Effector CD4-positive, alpha-beta T cell (primary cell): ENCODE results near the gene MRPL21.
"Not testable (repeated sequence)": the region's sequence is repeated elsewhere in the genome, so short reads cannot be mapped to it uniquely, and the experiment has no call there.

Experiments used
- DNase-seq: peaks from one replicate; pipeline ENCODE4 v3.0.0-alpha.2; 2020

The MRPL21 gene

DNA sequence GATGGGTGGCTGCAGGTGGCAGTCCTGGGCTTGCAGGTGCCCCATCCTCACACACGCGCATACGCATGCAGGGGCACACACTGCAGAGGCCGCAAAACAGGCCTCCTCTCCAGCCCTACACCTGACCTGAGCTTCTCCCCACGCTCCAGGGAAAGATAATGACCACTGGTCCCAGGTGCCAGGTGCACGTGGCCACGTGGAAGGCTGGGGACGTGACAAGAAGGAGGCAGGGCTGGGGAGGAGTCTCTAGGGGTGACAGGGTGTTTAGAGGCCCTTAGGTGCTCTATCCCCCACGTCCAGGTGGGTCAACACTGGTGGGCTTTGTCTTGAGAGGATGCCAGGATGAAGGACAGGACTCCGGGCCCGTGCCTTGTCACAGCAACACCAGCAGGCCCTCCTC lies 38.4 kb downstream of the MRPL21 start:
- DNase-seq: no peak

DNA sequence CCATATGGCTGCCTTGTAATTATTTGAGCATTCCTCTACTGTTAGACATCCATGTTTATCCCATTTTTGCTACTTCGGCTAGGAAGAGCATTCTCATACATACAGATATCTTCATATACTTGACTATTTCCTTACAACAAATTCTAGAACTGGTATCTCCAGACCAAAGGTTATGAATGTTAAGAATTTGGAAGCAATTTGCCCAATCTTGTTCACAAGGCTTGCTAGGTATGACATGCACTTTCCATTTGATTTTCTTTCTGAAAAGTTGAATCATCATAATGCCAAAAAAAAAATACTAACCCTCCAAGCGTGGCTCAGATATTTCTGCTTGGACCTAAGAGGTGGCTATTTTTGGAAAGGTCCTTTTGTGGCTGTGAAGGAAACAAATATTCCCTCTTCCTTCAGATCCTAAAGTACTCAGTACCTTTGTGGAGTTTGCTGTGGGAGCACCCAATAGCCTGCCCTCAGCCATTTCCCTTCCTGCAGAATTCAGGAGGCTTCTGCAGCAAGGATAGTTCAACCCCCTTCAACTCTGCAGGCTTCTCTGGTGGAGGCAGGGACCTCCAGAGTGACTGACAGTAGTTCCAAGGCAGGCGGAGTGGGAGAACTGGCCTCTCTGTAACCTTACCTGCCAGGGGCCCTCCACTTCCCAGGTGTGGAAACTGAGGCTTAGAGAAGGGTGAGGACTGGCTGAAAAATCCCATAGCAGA lies 39.9 kb downstream of the MRPL21 start:
- no peak for DNase-seq

GRCh38 chr11:68862421-68862820 lies 41.2 kb downstream of the MRPL21 start:
- DNase-seq: no peak

DNA sequence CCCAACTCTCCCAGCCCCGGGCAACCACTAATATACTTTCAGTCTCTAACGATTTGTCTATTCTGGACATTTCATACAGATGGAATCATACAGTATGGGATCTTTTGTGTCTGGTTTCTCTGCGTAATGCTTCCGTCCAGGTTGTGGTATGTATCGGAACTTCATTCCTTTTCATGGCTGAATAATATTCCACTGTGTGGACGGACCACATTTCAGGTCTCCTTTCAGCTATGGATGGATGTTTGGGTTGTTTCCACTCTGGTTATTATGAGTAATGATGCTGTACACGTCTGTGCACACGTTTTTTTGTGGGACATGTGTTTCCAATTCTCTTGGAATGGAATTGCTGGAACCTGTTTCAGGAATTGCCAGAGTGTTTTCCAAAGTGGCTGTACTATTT lies 44.5 kb downstream of the MRPL21 start:
- no peak for DNase-seq

DNA sequence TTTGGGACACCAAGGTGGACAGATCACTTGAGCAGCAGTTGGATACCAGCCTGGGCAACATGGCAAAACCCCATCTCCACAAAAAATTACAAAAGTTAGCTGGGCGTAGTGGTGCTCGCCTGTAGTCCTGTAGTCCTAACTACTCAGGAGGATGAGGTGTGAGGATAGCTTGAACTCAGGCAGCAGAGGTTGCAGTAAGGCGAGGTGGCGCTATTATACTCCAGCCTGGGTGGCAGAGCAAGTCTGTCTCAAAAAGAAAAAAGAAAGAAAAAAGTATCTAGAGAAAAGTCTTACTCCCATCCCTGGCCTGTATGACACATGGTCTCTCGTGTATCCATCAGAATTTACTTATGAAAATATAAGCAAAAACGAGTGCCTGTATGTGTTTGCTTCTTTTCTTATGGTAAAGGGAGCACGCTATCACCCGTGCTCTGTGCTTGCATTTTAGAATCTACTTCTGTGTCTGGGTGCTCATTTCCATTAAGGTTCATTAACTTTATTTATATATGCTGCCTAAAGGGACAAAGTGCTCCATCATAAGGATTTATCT lies 46.5 kb downstream of the MRPL21 start:
- no peak for DNase-seq

GRCh38 chr11:68856425-68857030 lies 47.1 kb downstream of the MRPL21 start:
- DNase-seq: not testable (repeated sequence)

GRCh38 chr11:68855205-68855981 lies 48.2 kb downstream of the MRPL21 start:
- no peak for DNase-seq

GRCh38 chr11:68854273-68854958 lies 49.2 kb downstream of the MRPL21 start:
- no peak for DNase-seq

DNA sequence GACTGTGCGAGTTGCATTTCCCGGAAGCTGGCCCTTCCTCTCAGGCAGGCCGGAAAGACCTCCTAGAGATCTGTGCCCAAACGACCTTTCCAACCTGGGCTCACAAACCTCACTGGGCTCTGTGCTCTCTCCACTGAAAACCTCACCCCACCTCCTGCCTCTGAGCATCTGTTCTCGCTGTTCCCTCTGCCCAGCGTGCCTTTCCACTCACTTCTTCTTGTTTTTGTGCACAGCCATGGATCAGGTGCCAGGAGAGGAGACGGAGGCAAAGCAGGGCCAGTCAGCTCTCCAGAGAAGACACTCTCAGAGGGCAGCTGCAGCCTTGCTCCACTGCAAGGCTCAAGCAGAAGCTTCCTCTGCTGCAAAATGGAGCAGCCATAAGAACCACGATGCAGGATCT lies 51.0 kb downstream of the MRPL21 start:
- no peak for DNase-seq

- DNase-seq: no peak
These were observed 55.2 kb downstream of the MRPL21 start for GRCh38 chr11:68848429-68848828.

DNA sequence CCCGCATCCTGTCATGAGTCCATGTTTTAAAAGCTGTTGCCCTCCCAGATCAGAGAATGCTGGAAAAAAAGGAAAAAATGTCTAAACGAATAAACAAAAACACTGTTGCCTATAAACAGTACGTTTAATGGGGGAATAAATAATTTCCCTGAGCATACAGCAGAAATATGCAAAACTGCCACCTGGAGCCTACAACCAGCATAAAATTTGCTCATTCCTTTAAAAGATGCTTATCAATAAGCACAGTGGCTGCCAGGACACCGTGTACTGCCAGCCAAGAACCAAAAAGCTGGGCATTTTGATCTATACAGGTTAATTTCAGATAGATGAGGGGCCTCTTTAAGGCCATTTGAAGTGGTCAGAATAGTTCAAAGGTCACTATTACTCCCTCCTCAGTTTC lies 56.2 kb downstream of the MRPL21 start:
- DNase-seq: no peak

DNA sequence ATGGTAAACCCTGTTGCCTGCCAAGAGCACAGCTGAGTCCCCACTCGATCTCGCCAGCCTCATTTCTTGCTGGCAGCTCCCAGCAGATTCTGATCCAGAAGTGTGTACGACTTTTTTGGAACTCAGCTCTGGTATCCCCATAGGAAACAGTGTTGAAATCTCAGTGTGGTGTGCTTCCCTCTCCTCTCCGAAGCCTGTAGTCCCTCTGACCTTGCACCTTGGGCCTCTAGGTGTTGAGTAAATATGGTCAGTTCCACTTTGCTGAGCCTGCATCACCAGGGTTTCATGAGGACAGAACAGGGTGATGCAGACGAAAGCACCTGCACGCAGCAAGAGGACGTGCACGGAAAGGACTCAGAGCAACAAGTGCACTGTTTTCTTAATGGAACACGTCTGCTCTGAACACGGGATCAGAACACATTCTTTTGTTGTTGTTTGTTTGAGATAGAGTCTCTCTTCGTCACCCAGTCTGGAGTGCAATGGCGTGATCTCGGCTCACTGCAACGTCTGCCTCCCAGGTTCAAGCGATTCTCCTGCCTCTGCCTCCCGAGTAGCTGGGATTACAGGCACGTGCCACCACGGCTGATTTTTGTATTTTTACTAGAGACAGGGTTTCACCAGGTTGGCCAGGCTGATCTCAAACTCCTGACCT lies 58.2 kb downstream of the MRPL21 start:
- no peak for DNase-seq

- DNase-seq: no peak
These were observed 58.8 kb downstream of the MRPL21 start for GRCh38 chr11:68844801-68845200.

DNA sequence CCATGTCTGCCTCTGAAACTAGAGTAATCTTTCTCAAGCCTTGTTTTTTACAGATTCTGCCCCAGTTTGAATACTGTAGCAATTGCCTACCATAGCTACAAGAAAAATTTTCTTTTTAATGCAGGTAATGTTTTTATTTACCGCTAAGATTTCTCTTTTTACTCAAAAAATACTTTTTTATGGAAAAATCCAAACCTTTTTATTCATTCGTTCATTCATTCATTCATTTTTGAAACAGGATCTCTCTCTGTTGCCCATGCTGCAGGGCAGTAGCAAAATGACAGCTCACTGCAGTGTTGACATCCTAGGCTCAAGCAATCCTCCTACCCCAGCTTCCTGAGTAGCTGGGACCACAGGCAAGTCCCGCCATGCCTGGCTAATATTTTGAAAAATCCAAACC lies 59.3 kb downstream of the MRPL21 start:
- no peak for DNase-seq

DNA sequence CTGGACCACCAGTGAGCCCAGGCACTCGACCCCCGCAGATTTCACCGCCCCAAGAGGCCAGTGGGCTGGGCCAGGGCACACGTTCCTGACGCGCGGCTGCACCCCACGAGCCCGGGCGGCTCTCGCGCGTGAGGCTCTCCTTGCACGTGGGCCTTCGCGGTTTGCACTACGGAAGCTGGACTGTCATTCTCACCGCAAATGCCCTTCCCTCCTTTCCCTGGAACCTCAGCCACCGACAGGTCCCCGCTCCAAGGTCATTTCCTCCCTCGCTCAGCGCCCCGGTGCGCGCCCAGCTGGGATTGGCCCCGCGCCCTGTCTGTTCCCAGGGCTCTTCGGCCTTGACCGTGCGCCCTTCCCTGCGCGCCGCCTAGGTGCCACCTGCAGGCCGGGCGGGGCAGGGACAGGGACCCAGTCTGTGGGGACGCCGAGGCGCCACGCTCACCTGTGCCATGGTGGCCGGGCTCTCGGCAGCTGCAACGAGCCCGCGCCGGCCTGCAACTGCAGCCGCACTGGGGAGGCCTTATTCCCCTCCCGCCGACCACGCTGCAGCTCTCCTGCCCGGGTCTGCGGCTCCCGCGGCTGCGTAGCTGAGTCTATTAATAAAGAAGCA lies 59.8 kb downstream of the MRPL21 start:
- DNase-seq: peak; percentile 63

DNA sequence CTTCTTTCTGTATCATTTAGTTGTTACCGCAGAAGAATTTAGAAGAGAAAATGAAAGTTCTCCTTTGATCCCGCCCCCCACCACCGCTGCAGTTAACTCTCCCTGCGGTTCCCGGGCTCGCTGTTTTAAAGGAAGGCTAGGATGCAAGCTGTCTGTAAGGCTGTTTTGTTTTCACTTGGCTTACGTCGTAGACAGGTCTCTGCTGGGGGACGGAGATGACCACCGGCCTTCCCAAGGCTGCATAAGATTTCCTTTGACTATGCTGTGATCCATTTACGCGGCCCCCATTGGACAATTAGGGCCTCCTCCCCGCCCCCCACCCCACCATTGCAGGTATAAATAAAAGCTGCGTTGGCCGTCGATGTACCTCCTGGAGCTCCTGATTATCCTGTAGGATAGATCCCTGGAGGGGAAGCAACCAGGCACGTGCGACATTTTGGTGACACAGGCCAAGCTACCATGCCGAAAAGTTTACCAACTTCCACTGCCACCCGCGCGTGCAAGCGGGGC lies 60.5 kb downstream of the MRPL21 start:
- peak; percentile 29 for DNase-seq

DNA sequence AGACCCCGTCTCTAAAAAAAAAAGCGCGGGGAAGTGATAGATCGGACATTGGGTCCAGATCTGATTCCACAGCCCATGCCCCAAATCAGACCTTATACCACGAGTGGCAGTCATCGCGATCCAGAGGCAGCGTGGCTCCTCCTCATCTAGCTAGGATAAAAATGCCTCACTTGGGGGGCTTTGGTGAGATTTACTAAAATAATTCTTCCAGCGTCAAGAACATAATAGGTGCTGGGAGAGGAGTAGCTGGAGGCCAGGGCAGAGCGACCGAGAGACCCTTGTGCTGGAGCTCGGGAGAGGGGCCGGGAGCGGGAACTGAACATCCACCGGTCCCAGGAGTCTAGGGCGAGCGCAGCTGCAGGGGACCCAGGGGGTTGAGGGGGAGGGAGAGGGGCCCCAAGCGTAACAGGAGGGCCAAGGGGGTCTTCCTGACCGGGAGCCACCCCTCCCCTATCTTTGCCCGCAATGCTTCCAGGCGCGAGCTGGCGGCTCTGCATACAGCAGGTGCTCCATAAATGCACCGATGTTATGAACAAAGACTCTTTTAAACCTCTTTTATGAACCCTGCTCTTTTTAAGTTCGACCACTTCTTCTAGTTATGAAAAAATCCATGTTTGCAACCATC lies 61.1 kb downstream of the MRPL21 start:
- no peak for DNase-seq

GRCh38 chr11:68841718-68842426 lies 61.8 kb downstream of the MRPL21 start, which contains the start of gene CPT1A:
CPT1A (minus strand) TSS chr11:68841916; CDS start chr11:68815474, 26,442 bp downstream.
- peak; percentile 59 for DNase-seq
